Sigmoid colon (tissue), 4 donors: ENCODE data around the gene MYORG.

Experiments used
- CTCF ChIP-seq, 4 experiments: fragments of 450-650 bp in 3 of 4; fragments of 200-600 bp in 1 of 4; IDR thresholded peaks; one replicate each; pipeline ENCODE4 v1.5.1; 2016 to 2019; ENCODE audit warnings: antibody characterized with exemption in 4 of 4, mild to moderate bottlenecking in 3 of 4, moderate library complexity in 2 of 4
- EP300 ChIP-seq, 4 donors: sonication (generic); formaldehyde crosslinking; IDR thresholded peaks; one replicate each; pipeline ENCODE4 v1.6.1; 2017; ENCODE audit warnings: antibody characterized with exemption in 4 of 4
- POLR2A ChIP-seq, 2 donors: fragments of 450-650 bp; IDR thresholded peaks; one replicate each; pipeline ENCODE4 v1.6.1; 2016; ENCODE audit warnings: antibody characterized with exemption in 2 of 2, mild to moderate bottlenecking in 2 of 2, moderate library complexity in 2 of 2

- TF ChIP-seq POLR2A (IDR thresholded peaks at IDR 0.05) (no peak), CTCF (IDR thresholded peaks at IDR 0.05) (no peak), EP300 (IDR thresholded peaks at IDR 0.05) (no peak)
Observed at GRCh38 chr9:34406219-34406618, 29.5 kb upstream of the MYORG start.
